ENCODE results near the gene SNRPD2.

Gene SNRPD2

GRCh38 chr19:45643024-45643926, 48.5 kb downstream of the SNRPD2 start:
- H3K27ac ChIP-seq, result no peak overlapping the region
- H3K79me2 ChIP-seq, result no peaks in the 10 kb centered on the region
- no peaks in the 10 kb centered on the region for H3K9me3 ChIP-seq (ENCODE audit: control insufficient read depth, low read length)
- peaks cover 13% of the 10 kb centered on the region for H3K4me1 ChIP-seq
- H3K36me3 ChIP-seq (ENCODE audit: control insufficient read depth, insufficient read depth, low read length), result no peaks in the 10 kb centered on the region
- H3K4me3 ChIP-seq (ENCODE audit: low read depth, low read length), result no peak overlapping the region
- H2AFZ ChIP-seq, result peak overlapping the region; percentile 62
- no peaks in the 10 kb centered on the region for H3K27me3 ChIP-seq (ENCODE audit: control insufficient read depth, insufficient read depth, low read length)
- TF ChIP-seq CTCF (IDR thresholded peaks at IDR 0.05), result peak; percentile 100
- H3K9ac ChIP-seq, result no peak overlapping the region
- H3K4me2 ChIP-seq (ENCODE audit: low read length), result peak overlapping the region; percentile 51

GRCh38 chr19:45641274-45642105, 50.3 kb downstream of the SNRPD2 start:
- H3K36me3 ChIP-seq (ENCODE audit: control insufficient read depth, insufficient read depth, low read length), result no peaks in the 10 kb centered on the region
- H3K4me3 ChIP-seq (ENCODE audit: low read depth, low read length), result peak overlapping the region; percentile 38
- H3K9me3 ChIP-seq (ENCODE audit: control insufficient read depth, low read length), result no peaks in the 10 kb centered on the region
- H3K4me1 ChIP-seq, result peaks cover 28% of the 10 kb centered on the region
- no peak for TF ChIP-seq CTCF (IDR thresholded peaks at IDR 0.05)
- H3K27ac ChIP-seq, result peak overlapping the region; percentile 65
- no peaks in the 10 kb centered on the region for H3K27me3 ChIP-seq (ENCODE audit: control insufficient read depth, insufficient read depth, low read length)
- no peak overlapping the region for H3K9ac ChIP-seq
- H3K4me2 ChIP-seq (ENCODE audit: low read length), result peak overlapping the region; percentile 75
- H2AFZ ChIP-seq, result peak overlapping the region; percentile 87
- H3K79me2 ChIP-seq, result no peaks in the 10 kb centered on the region

- H3K4me3 ChIP-seq (ENCODE audit: low read depth, low read length), result no peak overlapping the region
These were observed 50.9 kb downstream of the SNRPD2 start for GRCh38 chr19:45640849-45641273.

GRCh38 chr19:45638930-45639729, 52.6 kb downstream of the SNRPD2 start, which contains the start of gene EML2:
Gene EML2 (minus strand): TSS chr19:45639397. CDS start chr19:45639376, 21 bp downstream.
- Histone ChIP-seq H3K9ac (peak within 1 kb of the TSS; percentile 43), H3K4me2 (ENCODE audit: low read length) (peak within 1 kb of the TSS; percentile 95), H2AFZ (peak within 1 kb of the TSS; percentile 93), H3K4me1 (peaks cover 42% of the 10 kb centered on the region), H3K27me3 (ENCODE audit: control insufficient read depth, insufficient read depth, low read length) (no peaks in the 10 kb centered on the region), H3K9me3 (ENCODE audit: control insufficient read depth, low read length) (no peaks in the 10 kb centered on the region), H3K4me3 (ENCODE audit: low read depth, low read length) (peak within 1 kb of the TSS; percentile 84), H3K36me3 (ENCODE audit: control insufficient read depth, insufficient read depth, low read length) (no peaks in the 10 kb centered on the region), H3K79me2 (peaks cover 3% of the 10 kb centered on the region), H3K27ac (peak within 1 kb of the TSS; percentile 89)
- TF ChIP-seq CTCF (IDR thresholded peaks at IDR 0.05), result no peak

More at GRCh38 chr19:45640849-45641273, 50.9 kb downstream of the SNRPD2 start:
- Histone ChIP-seq H3K79me2 (no peaks in the 10 kb centered on the region), H2AFZ (no peak overlapping the region), H3K4me1 (peaks cover 34% of the 10 kb centered on the region), H3K27ac (peak overlapping the region; percentile 65), H3K36me3 (ENCODE audit: control insufficient read depth, insufficient read depth, low read length) (no peaks in the 10 kb centered on the region), H3K9ac (no peak overlapping the region), H3K4me2 (ENCODE audit: low read length) (peak overlapping the region; percentile 75), H3K27me3 (ENCODE audit: control insufficient read depth, insufficient read depth, low read length) (no peaks in the 10 kb centered on the region), H3K9me3 (ENCODE audit: control insufficient read depth, low read length) (no peaks in the 10 kb centered on the region)
- no peak for TF ChIP-seq CTCF (IDR thresholded peaks at IDR 0.05)
